Lung (tissue), 12 donors: Measurements from ENCODE around the gene SLCO3A1. TPM values are rescaled to one million over a fixed set of nuclear protein-coding genes. Genes with fewer than 3 reads are reported as not detected.

Experiments
- ATAC-seq: fragments of 200-7000 bp; cut with Tn5 transposase; one replicate; pipeline ENCODE4 v1.9.1; 2020; ENCODE audit warnings: moderate number of reproducible peaks; ENCODE audit not compliant: insufficient read depth, low FRiP score
- DNase-seq, 3 donors: peaks; one replicate each; pipeline ENCODE4 v3.0.0-alpha.2; 2013 to 2017
- H3K27ac ChIP-seq, 2 donors: one replicate each; pipeline ENCODE4 v1.5.1; 2013; ENCODE audit warnings: mild to moderate bottlenecking in 2 of 2, moderate library complexity in 2 of 2, control low read depth in 1 of 2, inconsistent platforms in 1 of 2, low read depth in 1 of 2, low read length in 1 of 2
- H3K27me3 ChIP-seq, 3 donors: one replicate each; pipeline ENCODE4 v1.5.1; 2013; ENCODE audit warnings: low read length in 2 of 3; ENCODE audit not compliant: control insufficient read depth in 3 of 3, insufficient read depth in 3 of 3
- H3K36me3 ChIP-seq, 4 donors: one replicate each; pipeline ENCODE4 v1.5.1; 2013; ENCODE audit warnings: low read length in 4 of 4, mild to moderate bottlenecking in 1 of 4, moderate library complexity in 1 of 4; ENCODE audit not compliant: control insufficient read depth in 4 of 4, insufficient read depth in 4 of 4
- H3K4me1 ChIP-seq, 5 donors: one replicate each; pipeline ENCODE4 v1.5.1; 2013; ENCODE audit warnings: low read length in 5 of 5, mild to moderate bottlenecking in 2 of 5, moderate library complexity in 1 of 5; ENCODE audit not compliant: control insufficient read depth in 5 of 5, insufficient read depth in 5 of 5
- H3K4me3 ChIP-seq: one replicate; pipeline ENCODE4 v1.5.1; 2013; ENCODE audit warnings: mild to moderate bottlenecking, control low read depth, moderate library complexity
- H3K9ac ChIP-seq, 2 donors: one replicate each; pipeline ENCODE4 v1.5.1; 2013; ENCODE audit warnings: low read length in 2 of 2, control low read depth in 1 of 2; ENCODE audit not compliant: insufficient read depth in 1 of 2
- H3K9me3 ChIP-seq, 4 donors: one replicate each; pipeline ENCODE4 v1.5.1; 2013; ENCODE audit warnings: low read length in 3 of 4, mild to moderate bottlenecking in 1 of 4, moderate library complexity in 1 of 4; ENCODE audit not compliant: control insufficient read depth in 4 of 4, insufficient read depth in 3 of 4
- CTCF ChIP-seq: IDR thresholded peaks from 2 replicates; pipeline ENCODE4 v1.5.1; 2012; ENCODE audit warnings: mild to moderate bottlenecking; ENCODE audit errors: control extremely low read depth, extremely low read depth
- WGBS, 2 donors: extraction: QIAGEN DNeasy Blood & Tissue Kit; methylation state at CpG; one replicate each; pipeline ENCODE4 v1.1.7; 2013; 5-methylcytosine and 5-hydroxymethylcytosine counted together
- polyA plus RNA-seq, 2 donors: library from polyadenylated mRNA; stranded (reverse); fragments of 200-250 nt; gene quantifications; one replicate each; pipeline ENCODE4 v1.2.1, GENCODE V29; 2013
- total RNA-seq, 2 donors: library from RNA; depleted of rRNA in 1 of 2; stranded (reverse); fragments of >200 nt in 1 of 2; gene quantifications; one replicate each; pipeline ENCODE4 v1.2.1, GENCODE V29; 2014 to 2021
- donor health status: control.
- donor health status: control.
- donor health status: Bipolar disorder and iron deficiency.
- donor health status: healthy.
- donor health status: DM: yes; HTN: yes; CAD: no.

Gene SLCO3A1
- total and polyA plus RNA-seq, 4 donors = 20.5 to 56.3 (median 33.5) TPM

GRCh38 chr15:91989821-91990220 is 136.3 kb downstream of the SLCO3A1 start:
- WGBS, 2 donors = 90 to 98% methylated on average over 4 of the region's 4 CpGs
- H3K4me1 ChIP-seq = peaks cover 0 to 9% (median 0%) of the 10 kb centered on the region in 5 donors
- no peaks in the 10 kb centered on the region for H3K27me3 ChIP-seq
- H3K9me3 ChIP-seq = no peaks in the 10 kb centered on the region
- peaks cover 0 to 2% (median 0%) of the 10 kb centered on the region in 4 donors for H3K36me3 ChIP-seq
- TF ChIP-seq CTCF = no peak
- no peak overlapping the region for H3K27ac ChIP-seq
- H3K4me3 ChIP-seq = no peak overlapping the region
- DNase-seq (no peak), ATAC-seq (no peak)
- H3K9ac ChIP-seq = no peak overlapping the region

GRCh38 chr15:91992945-91993344 is 139.4 kb downstream of the SLCO3A1 start:
- H3K27ac ChIP-seq = no peak overlapping the region
- no peak overlapping the region for H3K4me3 ChIP-seq
- no peaks in the 10 kb centered on the region for H3K27me3 ChIP-seq
- peaks cover 0 to under 1% (median 0%) of the 10 kb centered on the region in 4 donors for H3K9me3 ChIP-seq
- H3K9ac ChIP-seq = no peak overlapping the region
- no peak for ATAC-seq
- peaks cover 0 to 9% (median 0%) of the 10 kb centered on the region in 5 donors for H3K4me1 ChIP-seq
- no peak for DNase-seq
- peaks cover 0 to 2% (median 0%) of the 10 kb centered on the region in 4 donors for H3K36me3 ChIP-seq
- WGBS, 2 donors = 15 to 37% methylated on average over 3 of the region's 3 CpGs
- TF ChIP-seq CTCF = no peak

DNA sequence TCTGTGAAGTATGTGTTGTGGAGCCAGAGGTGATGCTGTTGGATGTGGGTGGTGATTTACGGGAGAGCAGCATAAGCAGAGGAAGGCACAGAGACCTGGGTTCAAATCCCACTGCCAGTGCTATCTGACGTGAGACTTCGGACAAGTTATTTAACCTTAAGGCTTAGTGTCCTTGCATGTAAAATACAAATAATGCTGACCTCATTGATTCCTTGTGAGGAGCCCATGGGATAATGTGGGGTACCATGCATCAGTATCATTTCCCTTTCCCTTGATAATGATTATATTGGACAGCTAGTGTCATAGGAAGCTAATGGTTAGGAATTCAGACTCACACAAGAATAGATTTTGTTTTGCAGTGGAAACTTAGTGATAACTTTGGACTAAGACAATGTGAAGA is 141.6 kb downstream of the SLCO3A1 start:
- Histone ChIP-seq H3K27me3 (no peaks in the 10 kb centered on the region), H3K4me3 (no peak overlapping the region), H3K9me3 (peaks cover 0 to 3% (median 0%) of the 10 kb centered on the region in 4 donors), H3K4me1 (peaks cover 0 to 9% (median 0%) of the 10 kb centered on the region in 5 donors), H3K9ac (no peak overlapping the region), H3K36me3 (peaks cover 0 to 2% (median 0%) of the 10 kb centered on the region in 4 donors), H3K27ac (no peak overlapping the region)
- TF ChIP-seq CTCF = no peak
- DNase-seq (no peak), ATAC-seq (no peak)
- 98% methylated on average over 3 of the region's 3 CpGs for WGBS, 2 donors

GRCh38 chr15:91997163-91997562 is 143.7 kb downstream of the SLCO3A1 start:
- Histone ChIP-seq H3K36me3 (peaks cover 0 to 2% (median 0%) of the 10 kb centered on the region in 4 donors), H3K4me3 (no peak overlapping the region), H3K27ac (no peak overlapping the region), H3K27me3 (no peaks in the 10 kb centered on the region), H3K9ac (no peak overlapping the region), H3K9me3 (peaks cover 0 to 3% (median 0%) of the 10 kb centered on the region in 4 donors), H3K4me1 (peaks cover 0 to 18% (median 0%) of the 10 kb centered on the region in 5 donors)
- WGBS, 2 donors = 80 to 86% methylated on average over 2 of the region's 2 CpGs
- TF ChIP-seq CTCF = no peak
- ATAC-seq (no peak), DNase-seq (no peak)
